Fibroblast of lung (primary cell): ENCODE data around the gene DSTYK.

ENCODE experiments used
- EZH2 ChIP-seq: IDR thresholded peaks from 2 replicates; pipeline ENCODE4 v1.5.1; 2012; ENCODE audit warnings: low read length, control low read depth, mild to moderate bottlenecking; ENCODE audit errors: missing control alignments
- TF ChIP-seq, protein P1 (sequence below), 2 donors: IDR thresholded peaks in 1 of 2; conservative IDR thresholded peaks in 1 of 2; 1 replicate in 1 of 2; 2 replicates in 1 of 2; pipeline ENCODE4 v1.5.1; 2011 to 2012; ENCODE audit warnings: low read length in 2 of 2, control low read depth in 1 of 2, inconsistent platforms in 1 of 2, low read depth in 1 of 2, mild to moderate bottlenecking in 1 of 2

DNA sequence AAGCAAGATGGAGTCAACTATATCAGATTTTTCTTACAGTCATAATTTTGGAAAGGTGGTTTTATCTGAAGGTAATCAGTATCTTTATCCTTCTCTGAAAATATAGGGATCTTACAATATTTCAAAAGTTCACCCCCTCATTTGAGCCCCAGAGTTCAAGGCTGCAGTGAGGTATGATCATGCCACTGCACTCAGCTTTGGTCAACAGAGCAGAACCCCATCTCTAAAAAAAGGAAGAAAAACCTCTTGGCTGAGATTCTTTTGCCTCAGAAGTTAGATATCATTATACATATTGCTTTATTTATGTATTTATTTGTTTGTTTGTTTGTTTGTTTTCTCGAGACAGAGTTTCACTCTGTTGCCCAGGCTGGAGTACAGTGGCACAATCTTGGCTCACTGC is 78.2 kb downstream of the DSTYK start:
- TF ChIP-seq, protein P1, sequence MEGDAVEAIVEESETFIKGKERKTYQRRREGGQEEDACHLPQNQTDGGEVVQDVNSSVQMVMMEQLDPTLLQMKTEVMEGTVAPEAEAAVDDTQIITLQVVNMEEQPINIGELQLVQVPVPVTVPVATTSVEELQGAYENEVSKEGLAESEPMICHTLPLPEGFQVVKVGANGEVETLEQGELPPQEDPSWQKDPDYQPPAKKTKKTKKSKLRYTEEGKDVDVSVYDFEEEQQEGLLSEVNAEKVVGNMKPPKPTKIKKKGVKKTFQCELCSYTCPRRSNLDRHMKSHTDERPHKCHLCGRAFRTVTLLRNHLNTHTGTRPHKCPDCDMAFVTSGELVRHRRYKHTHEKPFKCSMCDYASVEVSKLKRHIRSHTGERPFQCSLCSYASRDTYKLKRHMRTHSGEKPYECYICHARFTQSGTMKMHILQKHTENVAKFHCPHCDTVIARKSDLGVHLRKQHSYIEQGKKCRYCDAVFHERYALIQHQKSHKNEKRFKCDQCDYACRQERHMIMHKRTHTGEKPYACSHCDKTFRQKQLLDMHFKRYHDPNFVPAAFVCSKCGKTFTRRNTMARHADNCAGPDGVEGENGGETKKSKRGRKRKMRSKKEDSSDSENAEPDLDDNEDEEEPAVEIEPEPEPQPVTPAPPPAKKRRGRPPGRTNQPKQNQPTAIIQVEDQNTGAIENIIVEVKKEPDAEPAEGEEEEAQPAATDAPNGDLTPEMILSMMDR (conservative IDR thresholded peaks at IDR 0.05 in 1 of 2, IDR thresholded peaks at IDR 0.05 in 1 of 2; ENCODE audit: low read depth in 1 of 2, low read length in 2 of 2): no peak
- no peak for TF ChIP-seq EZH2
